ENCODE data around the gene MRGPRF.

The MRGPRF gene

GRCh38 chr11:68954836-68955606, 58.0 kb downstream of the MRGPRF start:
- in situ Hi-C loops (cut with HindIII; ENCODE audit: low pct_unique_long_range_greater_than_20kb, low sequenced_read_pairs) = no loop called here
- no peak for DNase-seq (ENCODE audit: low read depth in 1 of 2, low spot score in 1 of 2)
- TF ChIP-seq JUND (IDR thresholded peaks at IDR 0.05; ENCODE audit: low read depth) = no peak

Measured in T47D (cell line).